KMS-11 (cell line): ENCODE data around the gene IL6R.
"Not testable (repeated sequence)": the region's sequence is repeated elsewhere in the genome, so short reads cannot be mapped to it uniquely, and the experiment has no call there.

ENCODE experiments used
- H2AFZ ChIP-seq: fragments of 200-600 bp; sonication (generic); 2 replicates; pipeline ENCODE4 v1.6.1; 2016; ENCODE audit warnings: antibody characterized with exemption, mixed run types, low read depth
- H3K27ac ChIP-seq: fragments of 200-600 bp; sonication (generic); 2 replicates; pipeline ENCODE4 v1.6.1; 2016; ENCODE audit warnings: mild to moderate bottlenecking, mixed run types
- H3K27me3 ChIP-seq: fragments of 200-600 bp; sonication (generic); 2 replicates; pipeline ENCODE4 v1.6.1; 2017; ENCODE audit warnings: mild to moderate bottlenecking, low read depth, mixed run types, moderate library complexity; ENCODE audit not compliant: insufficient read depth
- H3K36me3 ChIP-seq: fragments of 200-600 bp; sonication (generic); 2 replicates; pipeline ENCODE4 v1.6.1; 2017; ENCODE audit warnings: mild to moderate bottlenecking, mixed run types; ENCODE audit not compliant: insufficient read depth
- H3K4me1 ChIP-seq: fragments of 200-600 bp; sonication (generic); 2 replicates; pipeline ENCODE4 v1.6.1; 2016; ENCODE audit warnings: mild to moderate bottlenecking, low read depth, mixed run types; ENCODE audit not compliant: poor library complexity, severe bottlenecking
- H3K4me2 ChIP-seq: fragments of 200-600 bp; sonication (generic); 2 replicates; pipeline ENCODE4 v1.7.0; 2016; ENCODE audit warnings: mild to moderate bottlenecking, mixed run types
- H3K4me3 ChIP-seq: fragments of 200-600 bp; sonication (generic); IDR thresholded peaks from 2 replicates; pipeline ENCODE4 v1.6.1; 2017; ENCODE audit warnings: low read depth, low read length, mixed read lengths; ENCODE audit not compliant: insufficient read depth
- H3K79me2 ChIP-seq: fragments of 200-600 bp; sonication (generic); 2 replicates; pipeline ENCODE4 v1.6.1; 2016; ENCODE audit warnings: low read depth, mixed run types; ENCODE audit not compliant: insufficient read depth
- H3K9ac ChIP-seq: fragments of 200-600 bp; sonication (generic); 2 replicates; pipeline ENCODE4 v1.6.1; 2016; ENCODE audit warnings: mild to moderate bottlenecking, mixed run types
- H4K20me1 ChIP-seq: fragments of 200-600 bp; sonication (generic); 2 replicates; pipeline ENCODE4 v1.6.1; 2016; ENCODE audit warnings: mild to moderate bottlenecking, mixed run types; ENCODE audit not compliant: insufficient read depth
- TF ChIP-seq, protein P1 (sequence below): fragments of 200-600 bp; sonication (generic); conservative IDR thresholded peaks from 2 replicates; pipeline ENCODE4 v1.6.1; 2017; ENCODE audit warnings: low read depth, mild to moderate bottlenecking, antibody characterized with exemption, low read length, moderate library complexity, mixed read lengths

IL6R gene

DNA sequence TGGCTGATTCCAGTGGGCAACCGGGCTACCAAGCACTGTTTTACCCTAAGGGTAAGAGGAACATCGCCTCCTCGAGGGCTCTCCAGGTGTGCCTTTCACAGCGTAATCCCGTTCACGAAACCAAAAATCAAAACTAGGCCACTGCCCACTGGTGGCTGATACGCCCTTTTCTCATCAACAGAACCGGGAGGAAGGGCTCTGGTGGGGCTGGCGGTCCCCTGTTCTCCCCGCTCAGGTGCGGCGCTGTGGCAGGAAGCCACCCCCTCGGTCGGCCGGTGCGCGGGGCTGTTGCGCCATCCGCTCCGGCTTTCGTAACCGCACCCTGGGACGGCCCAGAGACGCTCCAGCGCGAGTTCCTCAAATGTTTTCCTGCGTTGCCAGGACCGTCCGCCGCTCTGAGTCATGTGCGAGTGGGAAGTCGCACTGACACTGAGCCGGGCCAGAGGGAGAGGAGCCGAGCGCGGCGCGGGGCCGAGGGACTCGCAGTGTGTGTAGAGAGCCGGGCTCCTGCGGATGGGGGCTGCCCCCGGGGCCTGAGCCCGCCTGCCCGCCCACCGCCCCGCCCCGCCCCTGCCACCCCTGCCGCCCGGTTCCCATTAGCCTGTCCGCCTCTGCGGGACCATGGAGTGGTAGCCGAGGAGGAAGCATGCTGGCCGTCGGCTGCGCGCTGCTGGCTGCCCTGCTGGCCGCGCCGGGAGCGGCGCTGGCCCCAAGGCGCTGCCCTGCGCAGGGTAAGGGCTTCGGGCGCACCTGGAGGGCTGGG is at the start of gene IL6R:
Gene IL6R, plus strand, starts transcription at position 360 of the 763 bp plus-strand sequence. Its CDS starts 287 bp downstream, at position 647.
- Histone ChIP-seq H4K20me1 (no peaks in the 10 kb centered on the region), H3K27me3 (peaks cover 15% of the 10 kb centered on the region; the same call in 1 of the 2 replicates), H3K27ac (peak within 1 kb of the TSS; percentile 72), H3K79me2 (no peaks in the 10 kb centered on the region), H3K9ac (peak within 1 kb of the TSS; percentile 45; the same call in 1 of the 2 replicates), H3K4me1 (peaks cover 74% of the 10 kb centered on the region), H2AFZ (peak within 1 kb of the TSS; percentile 73), H3K4me3 (peak within 1 kb of the TSS; percentile 75), H3K36me3 (no peaks in the 10 kb centered on the region), H3K4me2 (peak within 1 kb of the TSS; percentile 93)
- TF ChIP-seq, protein P1, sequence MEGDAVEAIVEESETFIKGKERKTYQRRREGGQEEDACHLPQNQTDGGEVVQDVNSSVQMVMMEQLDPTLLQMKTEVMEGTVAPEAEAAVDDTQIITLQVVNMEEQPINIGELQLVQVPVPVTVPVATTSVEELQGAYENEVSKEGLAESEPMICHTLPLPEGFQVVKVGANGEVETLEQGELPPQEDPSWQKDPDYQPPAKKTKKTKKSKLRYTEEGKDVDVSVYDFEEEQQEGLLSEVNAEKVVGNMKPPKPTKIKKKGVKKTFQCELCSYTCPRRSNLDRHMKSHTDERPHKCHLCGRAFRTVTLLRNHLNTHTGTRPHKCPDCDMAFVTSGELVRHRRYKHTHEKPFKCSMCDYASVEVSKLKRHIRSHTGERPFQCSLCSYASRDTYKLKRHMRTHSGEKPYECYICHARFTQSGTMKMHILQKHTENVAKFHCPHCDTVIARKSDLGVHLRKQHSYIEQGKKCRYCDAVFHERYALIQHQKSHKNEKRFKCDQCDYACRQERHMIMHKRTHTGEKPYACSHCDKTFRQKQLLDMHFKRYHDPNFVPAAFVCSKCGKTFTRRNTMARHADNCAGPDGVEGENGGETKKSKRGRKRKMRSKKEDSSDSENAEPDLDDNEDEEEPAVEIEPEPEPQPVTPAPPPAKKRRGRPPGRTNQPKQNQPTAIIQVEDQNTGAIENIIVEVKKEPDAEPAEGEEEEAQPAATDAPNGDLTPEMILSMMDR: peak; percentile 67

DNA sequence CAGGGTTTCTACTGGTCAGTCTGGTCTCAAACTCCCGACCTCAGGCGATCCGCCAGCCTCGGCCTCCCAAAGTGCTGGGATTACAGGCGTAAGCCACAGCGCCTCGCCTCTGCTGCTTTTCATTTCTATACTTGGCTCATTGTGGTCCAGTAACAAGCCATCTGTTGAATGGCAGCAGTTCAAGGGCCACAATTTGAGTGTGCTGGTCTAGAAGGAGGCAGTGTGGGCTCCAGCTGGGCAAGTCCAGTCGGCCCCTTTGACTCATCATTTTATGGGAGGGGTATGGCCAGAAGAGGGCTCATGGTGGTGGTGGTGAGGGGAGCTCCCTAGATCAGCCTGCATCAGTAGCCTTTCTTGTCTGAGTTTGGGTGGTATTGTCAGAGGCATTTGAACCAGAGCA is 46.6 kb upstream of the IL6R start:
- no peak overlapping the region for H2AFZ ChIP-seq
- no peak overlapping the region for H3K4me2 ChIP-seq
- H3K27ac ChIP-seq: no peak overlapping the region
- no peaks in the 10 kb centered on the region for H3K36me3 ChIP-seq
- H3K4me3 ChIP-seq: no peak overlapping the region
- TF ChIP-seq, protein P1: no peak
- peaks cover 12% of the 10 kb centered on the region for H3K4me1 ChIP-seq
- no peak overlapping the region for H3K9ac ChIP-seq
- no peaks in the 10 kb centered on the region for H4K20me1 ChIP-seq
- no peaks in the 10 kb centered on the region for H3K79me2 ChIP-seq
- H3K27me3 ChIP-seq: no peaks in the 10 kb centered on the region

DNA sequence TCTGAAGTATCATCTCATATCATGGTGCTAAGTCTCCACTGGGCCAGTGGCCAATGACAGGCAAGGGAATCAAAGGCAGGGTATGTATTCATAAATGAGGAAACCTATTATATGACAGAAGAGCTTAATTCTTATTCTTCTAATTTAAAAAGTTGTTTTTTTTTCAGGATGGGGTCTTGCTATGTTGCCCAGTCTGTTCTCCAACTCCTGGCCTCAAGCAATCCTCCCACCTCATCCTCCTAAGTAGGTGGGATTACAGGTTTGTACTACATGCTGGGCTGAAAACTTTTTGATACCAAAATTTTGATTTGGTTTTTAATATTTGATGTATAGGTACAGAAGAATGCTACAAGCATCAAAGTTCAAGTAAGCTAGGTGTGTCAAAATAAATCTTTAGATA is 44.9 kb upstream of the IL6R start:
- no peak overlapping the region for H3K4me2 ChIP-seq
- peak overlapping the region; percentile 43 for H3K4me3 ChIP-seq
- no peak overlapping the region for H3K27ac ChIP-seq
- H3K9ac ChIP-seq: no peak overlapping the region
- no peaks in the 10 kb centered on the region for H4K20me1 ChIP-seq
- no peaks in the 10 kb centered on the region for H3K4me1 ChIP-seq
- no peaks in the 10 kb centered on the region for H3K36me3 ChIP-seq
- no peak overlapping the region for H2AFZ ChIP-seq
- TF ChIP-seq, protein P1: no peak
- H3K27me3 ChIP-seq: no peaks in the 10 kb centered on the region
- H3K79me2 ChIP-seq: no peaks in the 10 kb centered on the region

DNA sequence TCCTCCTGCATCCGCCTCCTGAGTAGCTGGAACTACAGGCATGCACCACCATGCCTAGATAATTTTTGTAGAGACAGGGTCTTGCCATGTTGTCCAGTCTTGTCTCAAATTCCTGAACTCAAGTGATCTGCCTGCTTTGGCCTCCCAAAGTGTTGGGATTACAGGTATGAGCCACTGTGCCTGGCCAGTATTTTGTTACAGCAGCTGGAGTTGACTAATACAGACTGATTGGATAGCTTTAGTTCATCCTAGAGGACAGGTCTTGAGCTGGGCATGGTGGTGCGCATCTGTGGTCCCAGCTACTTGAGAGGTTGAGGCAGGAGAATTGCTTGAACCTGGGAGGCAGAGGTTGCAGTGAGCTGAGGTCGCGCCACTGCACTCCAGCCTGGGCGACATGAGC is 44.3 kb upstream of the IL6R start:
- not testable (repeated sequence) for H3K79me2 ChIP-seq, H4K20me1 ChIP-seq, H3K27me3 ChIP-seq, H3K9ac ChIP-seq, H3K27ac ChIP-seq, H2AFZ ChIP-seq, H3K4me1 ChIP-seq, H3K36me3 ChIP-seq, H3K4me2 ChIP-seq
- H3K4me3 ChIP-seq: peak overlapping the region; percentile 43

DNA sequence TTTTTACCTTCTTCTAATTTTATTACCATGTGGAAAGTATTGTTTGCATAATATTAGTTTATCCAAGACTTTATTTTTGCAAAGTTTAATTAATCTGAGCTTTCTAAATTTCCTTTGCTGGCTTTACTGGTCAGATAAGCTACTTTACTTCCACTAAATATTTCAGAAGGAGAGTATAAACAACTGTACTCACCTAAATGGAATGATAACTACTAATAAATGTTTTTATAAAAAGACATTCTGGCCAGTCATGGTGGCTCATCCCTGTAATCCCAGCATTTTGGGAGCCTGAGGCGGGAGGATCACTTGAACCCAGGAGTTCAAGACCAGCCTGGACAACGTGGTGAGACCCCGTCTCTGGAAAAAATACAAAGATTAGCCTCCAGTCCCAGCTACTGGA is 43.8 kb upstream of the IL6R start:
- no peak overlapping the region for H3K4me3 ChIP-seq
- H2AFZ ChIP-seq: no peak overlapping the region
- no peak overlapping the region for H3K27ac ChIP-seq
- no peaks in the 10 kb centered on the region for H4K20me1 ChIP-seq
- no peak overlapping the region for H3K4me2 ChIP-seq
- H3K4me1 ChIP-seq: no peaks in the 10 kb centered on the region
- no peaks in the 10 kb centered on the region for H3K79me2 ChIP-seq
- no peaks in the 10 kb centered on the region for H3K36me3 ChIP-seq
- no peak overlapping the region for H3K9ac ChIP-seq
- TF ChIP-seq, protein P1: no peak
- H3K27me3 ChIP-seq: no peaks in the 10 kb centered on the region
